Right lobe of liver (tissue), 6 donors: ENCODE results near the gene CHMP4A. TPM values are rescaled to one million over a fixed set of nuclear protein-coding genes. Genes with fewer than 3 reads are reported as not detected.

Experiments
- ATAC-seq, 4 donors: fragments of 200-7000 bp; cut with Tn5 transposase; one replicate each; pipeline ENCODE4 v1.9.1; 2020; ENCODE audit warnings: mild to moderate bottlenecking in 4 of 4, moderate library complexity in 4 of 4
- DNase-seq, 3 donors: peaks; one replicate each; pipeline ENCODE4 v3.0.0-alpha.2; 2020
- H3K27ac ChIP-seq, 3 donors: fragments of 200-600 bp; one replicate each; pipeline ENCODE4 v1.8.0; 2022
- H3K27me3 ChIP-seq, 2 donors: fragments of 200-600 bp; one replicate each; pipeline ENCODE4 v1.8.0; 2022
- H3K36me3 ChIP-seq, 4 donors: fragments of 200-600 bp; sonication (generic) in 1 of 4; one replicate each; pipeline versions ENCODE4 v1.5.1 to v1.8.0; 2017 to 2022; ENCODE audit warnings: control low read depth in 1 of 4
- H3K4me1 ChIP-seq, 4 donors: fragments of 200-600 bp; sonication (generic) in 1 of 4; one replicate each; pipeline versions ENCODE4 v1.5.1 to v1.8.0; 2017 to 2022; ENCODE audit warnings: control low read depth in 1 of 4
- H3K4me3 ChIP-seq, 3 donors: fragments of 200-600 bp; one replicate each; pipeline ENCODE4 v1.8.0; 2022
- H3K9me3 ChIP-seq, 4 donors: fragments of 200-600 bp; sonication (generic) in 1 of 4; one replicate each; pipeline versions ENCODE4 v1.5.1 to v1.8.0; 2017 to 2022; ENCODE audit warnings: control low read depth in 1 of 4
- POLR2A ChIP-seq: fragments of 450-650 bp; IDR thresholded peaks from one replicate; pipeline ENCODE4 v1.6.1; 2017; ENCODE audit warnings: antibody characterized with exemption, mild to moderate bottlenecking
- WGBS: methylation state at CpG from one replicate; pipeline ENCODE4 v1.1.6; 2018; ENCODE audit warnings: low coverage, low lambda C conversion rate; ENCODE audit not compliant: insufficient coverage; ENCODE audit errors: missing lambda C conversion rate; 5-methylcytosine and 5-hydroxymethylcytosine counted together
- intact Hi-C, 2 donors: fragments of 100-400 bp; cut with DNase I; formaldehyde crosslinking; loops; one replicate each; pipeline versions ENCODE4 v1.11.2 to v1.14.1; 2022
- long read RNA-seq: library from polyadenylated mRNA; unstranded; transcript quantifications from one replicate; pipeline ENCODE4 v2.0.0, GENCODE V29; 2019
- total RNA-seq, 6 experiments: library from RNA; depleted of rRNA in 2 of 6; stranded (reverse); fragments of >200 nt in 2 of 6; fragmentation: NEBNext Ultra II Directional in 3 of 6; extraction: Animal tissue kit (Norgen Biotek cat#: 25700) in 3 of 6; gene quantifications; one replicate each; pipeline versions ENCODE4 v1.1.0 to v1.2.4, GENCODE V29; 2016 to 2023
- TF ChIP-seq, protein P1 (sequence below), 4 donors: fragments of 200-600 bp in 3 of 4; fragments of 450-650 bp in 1 of 4; IDR thresholded peaks; one replicate each; pipeline versions ENCODE4 v1.5.1 to v1.8.0; 2016 to 2022; ENCODE audit warnings: antibody characterized with exemption in 4 of 4, mild to moderate bottlenecking in 2 of 4
- donor health status: DM: no; HTN: yes; CAD: no.
- donor health status: DM: no; HTN: no; CAD: no.
- donor health status: DM: no; HTN: no; CAD: no.
- donor health status: DM: no; HTN: yes; CAD: no.
- donor health status: DM: no; HTN: yes; CAD: no.

CHMP4A gene, protein sequence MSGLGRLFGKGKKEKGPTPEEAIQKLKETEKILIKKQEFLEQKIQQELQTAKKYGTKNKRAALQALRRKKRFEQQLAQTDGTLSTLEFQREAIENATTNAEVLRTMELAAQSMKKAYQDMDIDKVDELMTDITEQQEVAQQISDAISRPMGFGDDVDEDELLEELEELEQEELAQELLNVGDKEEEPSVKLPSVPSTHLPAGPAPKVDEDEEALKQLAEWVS
- 10 to 100 TPM; 11.9 to 28.9 (median 17.1) TPM for total RNA-seq
- long read RNA-seq, transcript CHMP4A-201 (6 exons, 1,393 nt): major isoform, 9 of 9 reads
- long read RNA-seq, partial matches to known transcripts: 0 of 9 reads
- long read RNA-seq, other reads (novel, unspliced or antisense): 0 of 9 reads

DNA sequence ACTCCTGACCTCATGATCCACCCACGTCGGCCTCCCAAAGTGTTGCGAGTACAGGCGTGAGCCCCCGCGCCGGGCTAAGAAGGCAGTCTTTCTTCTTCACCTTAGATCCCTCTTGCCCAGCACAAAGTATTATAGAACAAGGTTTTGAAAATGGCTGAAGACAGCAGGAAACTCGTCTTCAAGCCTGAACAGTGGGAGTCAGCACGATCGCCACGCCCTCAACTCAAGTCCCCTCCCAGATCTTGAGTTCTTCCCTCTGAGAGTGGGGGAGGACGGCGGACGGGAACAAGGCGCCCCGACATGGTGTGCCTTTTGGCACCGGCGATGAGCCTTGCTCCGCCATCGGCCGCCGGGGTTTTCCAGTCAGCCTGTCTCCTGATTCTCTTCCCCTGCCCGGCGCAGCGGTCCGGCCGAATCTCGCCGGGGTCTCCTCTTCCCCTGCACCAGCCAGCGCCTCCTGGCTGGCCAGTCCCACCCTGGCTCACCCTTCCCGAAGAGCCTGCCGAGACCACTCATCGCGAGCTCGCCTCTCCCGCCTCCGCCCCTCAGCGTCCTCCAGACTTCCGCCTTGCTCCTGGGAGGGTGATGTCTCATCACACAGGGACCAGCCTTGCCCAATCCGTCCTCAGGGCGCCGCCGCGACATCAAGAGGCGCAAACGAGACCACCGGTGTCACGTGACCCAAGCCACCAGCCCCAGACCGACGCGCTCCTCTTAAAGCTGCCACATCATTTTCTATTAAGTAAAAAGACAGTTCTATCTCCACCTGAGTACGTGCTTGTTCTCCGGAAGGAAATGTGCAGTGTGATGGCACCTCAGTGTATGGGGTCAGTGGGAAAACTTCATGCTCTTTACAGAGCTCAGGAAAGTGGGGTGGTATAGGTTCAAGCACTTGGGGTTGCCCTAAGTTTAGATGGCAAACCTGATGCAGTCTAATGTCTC, at the start of gene CHMP4A:
CHMP4A (minus strand) TSS at position 565 of the 942 bp plus-strand sequence; CDS start at position 516, 49 bp downstream.
- ATAC-seq (peak; percentile 84 to 87 (median 86)), DNase-seq (peak; percentile 90 to 95 (median 93))
- Histone ChIP-seq H3K4me1 (peaks cover 0 to 5% (median 1%) of the 10 kb centered on the region in 4 donors), H3K27ac (peak within 1 kb of the TSS; percentile 73 to 94 (median 78)), H3K36me3 (peaks cover 0 to 38% (median 2%) of the 10 kb centered on the region in 4 donors), H3K4me3 (peak within 1 kb of the TSS; percentile 67 to 90 (median 84)), H3K27me3 (no peaks in the 10 kb centered on the region), H3K9me3 (no peaks in the 10 kb centered on the region)
- intact Hi-C loops: no loop called here
- peak; percentile 89 for TF ChIP-seq POLR2A
- TF ChIP-seq, protein P1, sequence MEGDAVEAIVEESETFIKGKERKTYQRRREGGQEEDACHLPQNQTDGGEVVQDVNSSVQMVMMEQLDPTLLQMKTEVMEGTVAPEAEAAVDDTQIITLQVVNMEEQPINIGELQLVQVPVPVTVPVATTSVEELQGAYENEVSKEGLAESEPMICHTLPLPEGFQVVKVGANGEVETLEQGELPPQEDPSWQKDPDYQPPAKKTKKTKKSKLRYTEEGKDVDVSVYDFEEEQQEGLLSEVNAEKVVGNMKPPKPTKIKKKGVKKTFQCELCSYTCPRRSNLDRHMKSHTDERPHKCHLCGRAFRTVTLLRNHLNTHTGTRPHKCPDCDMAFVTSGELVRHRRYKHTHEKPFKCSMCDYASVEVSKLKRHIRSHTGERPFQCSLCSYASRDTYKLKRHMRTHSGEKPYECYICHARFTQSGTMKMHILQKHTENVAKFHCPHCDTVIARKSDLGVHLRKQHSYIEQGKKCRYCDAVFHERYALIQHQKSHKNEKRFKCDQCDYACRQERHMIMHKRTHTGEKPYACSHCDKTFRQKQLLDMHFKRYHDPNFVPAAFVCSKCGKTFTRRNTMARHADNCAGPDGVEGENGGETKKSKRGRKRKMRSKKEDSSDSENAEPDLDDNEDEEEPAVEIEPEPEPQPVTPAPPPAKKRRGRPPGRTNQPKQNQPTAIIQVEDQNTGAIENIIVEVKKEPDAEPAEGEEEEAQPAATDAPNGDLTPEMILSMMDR (IDR thresholded peaks at IDR 0.05): no peak
- WGBS: 2% methylated on average over 28 of the region's 53 CpGs

DNA sequence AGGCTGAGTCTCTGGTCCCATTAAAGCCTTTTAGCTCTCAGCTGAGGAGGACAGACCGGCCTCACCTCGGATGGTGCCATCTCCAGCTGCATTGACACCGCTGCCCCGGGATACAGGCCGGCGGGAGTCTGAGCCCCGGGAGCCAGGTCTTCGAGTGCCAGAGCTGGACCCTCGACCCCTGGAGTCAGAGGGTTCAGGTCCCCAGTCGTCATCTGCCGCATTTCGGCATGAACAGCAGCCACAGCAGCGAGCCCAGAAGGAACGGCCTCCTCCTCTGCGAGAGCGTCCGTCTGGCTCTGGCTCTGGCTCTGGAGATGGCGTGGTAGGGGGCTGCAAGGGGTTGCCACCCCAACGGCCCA, 48.7 kb upstream of the CHMP4A start:
- no peak for TF ChIP-seq POLR2A
- TF ChIP-seq, protein P1 (IDR thresholded peaks at IDR 0.05): no peak
- Histone ChIP-seq H3K4me3 (no peak overlapping the region), H3K27me3 (no peaks in the 10 kb centered on the region), H3K4me1 (no peaks in the 10 kb centered on the region), H3K27ac (no peak overlapping the region), H3K9me3 (no peaks in the 10 kb centered on the region), H3K36me3 (peaks cover 0 to 8% (median 2%) of the 10 kb centered on the region in 4 donors)
- no peak for DNase-seq
- intact Hi-C loops: no loop called here
- ATAC-seq: no peak
- no CpG with 5 or more reads among the region's 19 CpGs for WGBS

DNA sequence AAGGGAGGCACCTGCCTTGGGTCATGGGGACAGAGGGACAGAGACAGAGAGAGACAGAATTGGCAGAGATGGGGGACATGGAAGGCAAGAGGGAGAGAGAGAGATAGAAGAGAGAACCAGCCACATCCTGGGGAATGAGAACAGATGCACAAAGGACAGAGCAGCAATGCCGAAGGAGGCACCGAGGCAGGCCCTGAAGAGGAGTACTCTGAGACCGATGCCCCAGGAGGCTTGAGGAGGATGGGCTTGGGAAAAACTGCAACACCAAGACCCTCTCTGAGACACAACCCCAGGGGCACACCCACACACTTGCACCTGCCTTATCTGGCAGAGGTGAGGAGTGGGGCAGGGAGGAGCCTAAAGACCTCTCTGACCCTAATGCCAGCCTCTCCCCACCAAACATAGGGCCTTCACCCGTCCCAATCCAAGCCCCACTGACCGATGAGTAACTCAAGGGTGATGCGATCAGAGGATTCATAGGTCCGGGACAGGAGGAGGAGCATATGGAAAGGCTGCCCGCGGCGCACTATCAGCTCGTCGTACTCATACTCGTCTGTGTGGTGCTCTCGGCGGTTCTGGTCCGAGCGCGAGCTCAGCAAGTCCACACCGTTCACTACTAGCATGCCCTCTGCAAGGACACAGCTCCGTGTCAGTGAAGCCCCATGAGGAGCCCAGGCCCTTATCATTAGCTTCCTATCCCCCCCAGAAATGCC, 48.1 kb upstream of the CHMP4A start:
- Histone ChIP-seq H3K36me3 (peaks cover 0 to 3% (median 0%) of the 10 kb centered on the region in 4 donors), H3K9me3 (no peaks in the 10 kb centered on the region), H3K27me3 (no peaks in the 10 kb centered on the region), H3K4me3 (no peak overlapping the region), H3K27ac (no peak overlapping the region), H3K4me1 (no peaks in the 10 kb centered on the region)
- no peak for ATAC-seq
- intact Hi-C loops: no loop called here
- TF ChIP-seq, protein P1 (IDR thresholded peaks at IDR 0.05): no peak
- TF ChIP-seq POLR2A: no peak
- no CpG with 5 or more reads among the region's 20 CpGs for WGBS
- DNase-seq: no peak

DNA sequence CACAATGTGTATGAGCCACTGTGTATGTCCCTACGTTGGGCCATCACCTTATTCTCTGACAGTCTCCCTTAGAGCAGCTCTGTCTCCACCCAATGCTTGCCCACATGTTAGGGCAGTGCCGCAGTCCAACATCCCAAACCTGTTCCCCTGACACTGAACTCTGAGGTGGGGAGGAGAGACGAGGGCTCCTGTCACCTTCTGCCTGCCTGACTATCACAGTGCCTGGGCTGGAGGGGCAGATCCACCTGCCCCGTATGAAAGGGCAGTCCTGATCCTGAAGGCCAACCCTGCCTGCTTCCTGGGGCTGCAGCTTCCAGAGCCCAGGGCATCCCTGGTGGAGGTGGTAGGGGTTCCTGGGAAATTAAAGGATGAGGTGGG, 47.5 kb upstream of the CHMP4A start:
- Histone ChIP-seq H3K4me1 (no peaks in the 10 kb centered on the region), H3K27ac (no peak overlapping the region), H3K36me3 (no peaks in the 10 kb centered on the region), H3K4me3 (no peak overlapping the region), H3K9me3 (no peaks in the 10 kb centered on the region), H3K27me3 (no peaks in the 10 kb centered on the region)
- ATAC-seq (no peak), DNase-seq (no peak)
- TF ChIP-seq, protein P1 (IDR thresholded peaks at IDR 0.05): no peak
- no peak for TF ChIP-seq POLR2A
- intact Hi-C loops: no loop called here
- 60% methylated on average over 1 of the region's 4 CpGs for WGBS
